Measurements from ENCODE around the gene PLCE1. TPM values are rescaled to one million over a fixed set of nuclear protein-coding genes. Genes with fewer than 3 reads are reported as not detected.

PLCE1 gene
- total and polyA plus RNA-seq, 2 of the 8 experiments (the other 6 are each of a cell fraction or from before 2014, with no cell fraction given), result 0.05 to 0.06 TPM

GRCh38 chr10:94029955-94030354 lies 36.2 kb downstream of the PLCE1 start:
- Histone ChIP-seq H3K4ac (replicated peaks; ENCODE audit: insufficient read length, low read depth, low read length) (no peak overlapping the region), H3K27me3 (replicated peaks in 1 of 4; ENCODE audit: control insufficient read depth in 3 of 4, extremely low read depth in 1 of 4, insufficient read depth in 3 of 4, low read length in 3 of 4) (no peaks in the 10 kb centered on the region), H3K23ac (ENCODE audit: insufficient read length) (no peak overlapping the region), H3K23me2 (ENCODE audit: low read depth, low read length) (no peaks in the 10 kb centered on the region), H3K18ac (ENCODE audit: extremely low read depth, low read length) (no peak overlapping the region), H2BK20ac (ENCODE audit: low read length) (no peak overlapping the region), H3K79me1 (ENCODE audit: low read depth, low read length) (no peaks in the 10 kb centered on the region), H2AFZ (ENCODE audit: low read length) (no peak overlapping the region), H3K14ac (ENCODE audit: insufficient read length) (no peak overlapping the region), H3K56ac (replicated peaks; ENCODE audit: insufficient read length, low read depth, low read length) (no peak overlapping the region), H2BK15ac (ENCODE audit: low read length) (no peak overlapping the region), H3K9me3 (ENCODE audit: insufficient read depth in 2 of 2, low read depth in 1 of 2, low read length in 1 of 2) (peaks cover 9 to 11% of the 10 kb centered on the region in 2 experiments; a peak in 3 of 4 replicates), H3K4me2 (ENCODE audit: insufficient read depth in 1 of 2, low read depth in 2 of 2, low read length in 2 of 2) (no peak overlapping the region), H3K4me3 (ENCODE audit: extremely low read depth in 1 of 4, insufficient read depth in 2 of 4, low read depth in 3 of 4, low read length in 4 of 4) (no peak overlapping the region), H3K4me1 (replicated peaks in 1 of 4; ENCODE audit: control insufficient read depth in 3 of 4, insufficient read depth in 4 of 4, low read length in 3 of 4) (no peaks in the 10 kb centered on the region), H2BK5ac (ENCODE audit: low read depth, low read length) (no peak overlapping the region), H3K9ac (replicated peaks in 1 of 4; ENCODE audit: extremely low read depth in 1 of 4, low read depth in 3 of 4, low read length in 3 of 4) (no peak overlapping the region), H4K91ac (replicated peaks; ENCODE audit: insufficient read length, low read length) (no peak overlapping the region), H2BK120ac (replicated peaks; ENCODE audit: low read depth, low read length) (no peak overlapping the region), H3K36me3 (ENCODE audit: control insufficient read depth in 2 of 4, insufficient read depth in 4 of 4, low read length in 3 of 4) (no peaks in the 10 kb centered on the region), H4K5ac (ENCODE audit: insufficient read length, low read depth, low read length) (no peak overlapping the region), H3K27ac (ENCODE audit: low read depth, low read length) (no peak overlapping the region), H3K79me2 (ENCODE audit: control insufficient read depth in 1 of 2, insufficient read depth in 2 of 2, low read length in 2 of 2) (no peaks in the 10 kb centered on the region), H2BK12ac (ENCODE audit: low read depth, low read length) (no peak overlapping the region), H4K8ac (ENCODE audit: extremely low read depth, insufficient read depth, low read length) (no peak overlapping the region), H4K20me1 (replicated peaks in 1 of 2; ENCODE audit: control insufficient read depth in 1 of 2, insufficient read depth in 2 of 2, low read length in 2 of 2) (no peaks in the 10 kb centered on the region), H2AK5ac (ENCODE audit: low read depth, low read length) (no peak overlapping the region)
- DNase-seq (ENCODE audit: low read depth in 1 of 2, low spot score in 2 of 2), result no peak
- POLR2A ChIA-PET (ENCODE audit: partially characterized antibody), result no interaction called here
- TF ChIP-seq SP2 (IDR thresholded peaks at IDR 0.05; ENCODE audit: low read length), result no peak
- CTCF ChIA-PET (ENCODE audit: partially characterized antibody), result no interaction called here
- FAIRE-seq, result no peak

All from H1 (cell line).